SK-N-SH (cell line): ENCODE results near the gene C8B. TPM values are rescaled to one million over a fixed set of nuclear protein-coding genes. Genes with fewer than 3 reads are reported as not detected.

Experiments used
- CTCF ChIA-PET: fragments of 300-600, 350-600 bp; formaldehyde crosslinking; extraction: SDS; loops from one replicate; lab custom pipeline; 2021; lab: Yijun Ruan, JAX
- POLR2A ChIA-PET: fragments of 350-600 bp; sonication (Branson Sonifier 250); formaldehyde crosslinking; extraction: SDS; loops from one replicate; lab custom pipeline; 2020; ENCODE audit warnings: antibody characterized with exemption, inconsistent platforms; lab: Yijun Ruan, JAX
- DNase-seq: peaks from one replicate; pipeline ENCODE4 v3.0.0; 2012
- H2AFZ ChIP-seq: fragments of 200-600 bp; sonication (generic); 2 replicates; pipeline ENCODE4 v1.8.1; 2016; ENCODE audit warnings: antibody characterized with exemption, mild to moderate bottlenecking, low read depth
- H3F3A ChIP-seq: fragments of 200-600 bp; sonication (generic); replicated peaks from 2 replicates; pipeline ENCODE3; 2016; ENCODE audit warnings: antibody characterized with exemption, mild to moderate bottlenecking; ENCODE audit not compliant: insufficient read depth
- H3K27ac ChIP-seq, 2 experiments: fragments of 200-500 bp in 1 of 2; fragments of 200-600 bp in 1 of 2; sonication (Bioruptor generic) in 1 of 2; sonication (generic), shearing (Covaris generic) in 1 of 2; 2 replicates each; pipeline versions ENCODE4 v1.5.1 to v1.6.1; 2014 to 2016; ENCODE audit warnings: low read depth in 2 of 2, inconsistent platforms in 1 of 2, low read length in 1 of 2, mild to moderate bottlenecking in 1 of 2, mixed read lengths in 1 of 2
- H3K27me3 ChIP-seq: fragments of 200-600 bp; sonication (generic), shearing (Covaris generic); 2 replicates; pipeline ENCODE4 v1.6.1; 2016; ENCODE audit warnings: mixed run types; ENCODE audit not compliant: insufficient read depth
- H3K36me3 ChIP-seq, 2 experiments: fragments of 200-500 bp in 1 of 2; fragments of 200-600 bp in 1 of 2; sonication (Bioruptor generic) in 1 of 2; sonication (generic) in 1 of 2; replicated peaks in 1 of 2; 2 replicates each; pipeline versions ENCODE3 to v1.5.1; 2014 to 2016; ENCODE audit warnings: low read length in 1 of 2, mild to moderate bottlenecking in 1 of 2; ENCODE audit not compliant: insufficient read depth in 2 of 2, control insufficient read depth in 1 of 2
- H3K4me1 ChIP-seq, 2 experiments: fragments of 200-500 bp in 1 of 2; fragments of 200-600 bp in 1 of 2; sonication (Bioruptor generic) in 1 of 2; sonication (generic), shearing (Covaris generic) in 1 of 2; 2 replicates each; pipeline versions ENCODE4 v1.5.1 to v1.6.1; 2014 to 2016; ENCODE audit warnings: low read depth in 1 of 2, low read length in 1 of 2, mixed run types in 1 of 2; ENCODE audit not compliant: insufficient read depth in 2 of 2, control insufficient read depth in 1 of 2
- H3K4me2 ChIP-seq: fragments of 200-600 bp; sonication (generic), shearing (Covaris generic); 2 replicates; pipeline ENCODE4 v1.6.1; 2017; ENCODE audit warnings: mixed run types
- H3K4me3 ChIP-seq, 2 experiments: fragments of 200-500 bp in 1 of 2; fragments of 200-600 bp in 1 of 2; sonication (Bioruptor generic) in 1 of 2; sonication (generic), shearing (Covaris generic) in 1 of 2; 2 replicates each; pipeline versions ENCODE4 v1.5.1 to v1.8.1; 2014 to 2016; ENCODE audit warnings: low read depth in 2 of 2, inconsistent platforms in 1 of 2, low read length in 1 of 2, mild to moderate bottlenecking in 1 of 2, mixed read lengths in 1 of 2, moderate library complexity in 1 of 2
- H3K79me2 ChIP-seq: fragments of 200-600 bp; sonication (generic); 2 replicates; pipeline ENCODE4 v1.8.1; 2017; ENCODE audit warnings: mild to moderate bottlenecking; ENCODE audit not compliant: insufficient read depth
- H3K9ac ChIP-seq: fragments of 200-600 bp; sonication (generic); 2 replicates; pipeline ENCODE4 v1.6.1; 2017; ENCODE audit warnings: mixed run types
- H3K9me2 ChIP-seq: fragments of 200-600 bp; sonication (generic); 2 replicates; pipeline ENCODE4 v1.6.1; 2017; ENCODE audit warnings: mixed run types
- H3K9me3 ChIP-seq: fragments of 200-600 bp; sonication (generic); 2 replicates; pipeline ENCODE4 v1.6.1; 2017; ENCODE audit warnings: mixed run types, mild to moderate bottlenecking, moderate library complexity
- H4K20me1 ChIP-seq: fragments of 200-600 bp; sonication (generic); 2 replicates; pipeline ENCODE4 v1.6.1; 2017; ENCODE audit warnings: mild to moderate bottlenecking, mixed run types; ENCODE audit not compliant: insufficient read depth
- CHD2 ChIP-seq: fragments of 150-350 bp; IDR thresholded peaks from 2 replicates; pipeline ENCODE4 v1.6.1; 2018; ENCODE audit warnings: low read length; ENCODE audit not compliant: partially characterized antibody
- EZH2phosphoT487 ChIP-seq: fragments of 200-600 bp; sonication (generic); IDR thresholded peaks from 2 replicates; pipeline ENCODE4 v1.6.1; 2017; ENCODE audit warnings: low read depth, mixed run types, mild to moderate bottlenecking, antibody characterized with exemption, moderate library complexity, borderline replicate concordance
- FOXJ3 ChIP-seq: sonication (generic); formaldehyde crosslinking; IDR thresholded peaks from 2 replicates; pipeline ENCODE4 v1.5.1; 2020; ENCODE audit warnings: mild to moderate bottlenecking, missing genetic modification reagents
- GABPA ChIP-seq: IDR thresholded peaks from 2 replicates; pipeline ENCODE4 v1.4.0; 2012; ENCODE audit warnings: low read depth, mild to moderate bottlenecking
- GATA2 ChIP-seq: sonication (generic); formaldehyde crosslinking; IDR thresholded peaks from 2 replicates; pipeline ENCODE4 v1.5.0; 2020; ENCODE audit warnings: mild to moderate bottlenecking, missing genetic modification reagents
- IRF3 ChIP-seq: fragments of 150-350 bp; IDR thresholded peaks from 2 replicates; pipeline ENCODE4 v1.6.1; 2016; ENCODE audit warnings: mild to moderate bottlenecking, low read depth, low read length
- JUND ChIP-seq: IDR thresholded peaks from 2 replicates; pipeline ENCODE4 v1.4.0; 2012
- NFIC ChIP-seq: IDR thresholded peaks from 2 replicates; pipeline ENCODE4 v1.4.0; 2012; ENCODE audit warnings: borderline replicate concordance
- POLR2AphosphoS5 ChIP-seq: IDR thresholded peaks from 2 replicates; pipeline ENCODE4 v1.6.1; 2012; ENCODE audit warnings: low read depth, low read length
- RXRA ChIP-seq: IDR thresholded peaks from 2 replicates; pipeline ENCODE4 v1.4.0; 2012; ENCODE audit warnings: low read depth, mild to moderate bottlenecking, borderline replicate concordance
- SIN3A ChIP-seq: IDR thresholded peaks from 2 replicates; pipeline ENCODE4 v1.6.1; 2012; ENCODE audit warnings: low read depth, mild to moderate bottlenecking, low read length, moderate library complexity, borderline replicate concordance
- TAF1 ChIP-seq: IDR thresholded peaks from 2 replicates; pipeline ENCODE4 v1.6.1; 2012; ENCODE audit warnings: low read depth, mild to moderate bottlenecking, low read length, moderate library complexity, borderline replicate concordance
- TCF12 ChIP-seq: IDR thresholded peaks from 2 replicates; pipeline ENCODE4 v1.4.0; 2012
- TEAD4 ChIP-seq: IDR thresholded peaks from 2 replicates; pipeline ENCODE4 v1.4.0; 2012; ENCODE audit warnings: mild to moderate bottlenecking, borderline replicate concordance; ENCODE audit not compliant: insufficient read depth
- USF1 ChIP-seq: IDR thresholded peaks from 2 replicates; pipeline ENCODE4 v1.4.0; 2012; ENCODE audit warnings: low read depth, borderline replicate concordance
- USF2 ChIP-seq: fragments of 150-350 bp; IDR thresholded peaks from 2 replicates; pipeline ENCODE4 v1.6.1; 2017; ENCODE audit warnings: antibody characterized with exemption, low read length, low read depth, borderline replicate concordance
- WGBS: methylation state at CpG from one replicate; pipeline ENCODE4 v1.1.6; 2017; ENCODE audit warnings: low lambda C conversion rate; 5-methylcytosine and 5-hydroxymethylcytosine counted together
- polyA plus RNA-seq, 3 experiments: library from polyadenylated mRNA; depleted of rRNA; stranded (reverse); fragments of >200 nt; gene quantifications; 2 replicates each; pipeline ENCODE4 v1.2.3, GENCODE V29; 2012

C8B gene
- polyA plus RNA-seq, 1 of the 3 experiments (the other 2 are of a cell fraction): not detected

GRCh38 chr1:57003398-57004139 is 37.8 kb upstream of the C8B start:
- no peak for TF ChIP-seq USF2
- no peak for TF ChIP-seq GATA2 (CRISPR knock-in tag)
- TF ChIP-seq IRF3: no peak
- TF ChIP-seq GABPA: no peak
- TF ChIP-seq TEAD4: no peak
- no peak for TF ChIP-seq TAF1
- TF ChIP-seq CHD2: no peak
- TF ChIP-seq POLR2AphosphoS5: no peak
- TF ChIP-seq TCF12: no peak
- TF ChIP-seq SIN3A: no peak
- TF ChIP-seq FOXJ3: no peak
- no peak for TF ChIP-seq RXRA
- TF ChIP-seq EZH2phosphoT487: no peak
- TF ChIP-seq NFIC: no peak
- no peak for TF ChIP-seq JUND
- no peak for TF ChIP-seq USF1
- Histone ChIP-seq H3K27ac (no peak overlapping the region), H3K4me3 (no peak overlapping the region), H3F3A (no peaks in the 10 kb centered on the region), H3K27me3 (no peaks in the 10 kb centered on the region), H2AFZ (no peak overlapping the region), H3K79me2 (no peaks in the 10 kb centered on the region), H3K9ac (no peak overlapping the region), H3K4me1 (peaks cover 0 to 11% of the 10 kb centered on the region in 2 experiments; a peak in 2 of 4 replicates), H3K9me2 (no peaks in the 10 kb centered on the region), H3K36me3 (no peaks in the 10 kb centered on the region), H3K4me2 (no peak overlapping the region), H3K9me3 (no peaks in the 10 kb centered on the region), H4K20me1 (no peaks in the 10 kb centered on the region)
- DNase-seq: no peak
- 41% methylated on average over 4 of the region's 4 CpGs for WGBS
- ChIA-PET POLR2A (no interaction called here), CTCF (interaction anchor here (1.5 kb wide), 1 partner anchor 11 kb away, joined by 3 read pairs; no protein-coding TSS in a partner anchor)
